ENCODE measurements around the gene RPS5. TPM values are rescaled to one million over a fixed set of nuclear protein-coding genes. Genes with fewer than 3 reads are reported as not detected.

RPS5 gene
- total and polyA plus RNA-seq, 3 donors from 2014 or later, result 437 to 1,004 (median 746) TPM

DNA sequence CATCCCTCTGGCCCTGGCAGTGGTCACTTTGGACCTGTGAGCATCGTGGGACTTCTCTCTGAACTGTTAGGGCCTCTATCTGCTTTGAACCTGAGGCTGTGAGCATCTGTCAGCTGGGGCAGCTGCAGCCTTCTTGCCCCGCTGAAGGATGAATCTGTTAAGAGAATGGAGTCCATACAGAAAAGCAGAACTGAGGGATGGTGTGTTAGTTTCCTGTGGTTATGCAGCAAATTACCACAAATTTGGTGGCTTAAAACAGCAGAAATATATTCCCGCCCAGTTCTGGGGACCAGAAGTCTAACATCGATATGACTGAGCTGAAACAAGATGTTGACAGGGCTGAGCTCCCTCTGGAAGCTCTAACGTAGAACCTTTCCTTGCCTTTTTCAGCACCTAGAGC lies 22.9 kb upstream of the RPS5 start:
- TF ChIP-seq POLR2A (IDR thresholded peaks at IDR 0.05), result no peak
- TF ChIP-seq, protein P1, sequence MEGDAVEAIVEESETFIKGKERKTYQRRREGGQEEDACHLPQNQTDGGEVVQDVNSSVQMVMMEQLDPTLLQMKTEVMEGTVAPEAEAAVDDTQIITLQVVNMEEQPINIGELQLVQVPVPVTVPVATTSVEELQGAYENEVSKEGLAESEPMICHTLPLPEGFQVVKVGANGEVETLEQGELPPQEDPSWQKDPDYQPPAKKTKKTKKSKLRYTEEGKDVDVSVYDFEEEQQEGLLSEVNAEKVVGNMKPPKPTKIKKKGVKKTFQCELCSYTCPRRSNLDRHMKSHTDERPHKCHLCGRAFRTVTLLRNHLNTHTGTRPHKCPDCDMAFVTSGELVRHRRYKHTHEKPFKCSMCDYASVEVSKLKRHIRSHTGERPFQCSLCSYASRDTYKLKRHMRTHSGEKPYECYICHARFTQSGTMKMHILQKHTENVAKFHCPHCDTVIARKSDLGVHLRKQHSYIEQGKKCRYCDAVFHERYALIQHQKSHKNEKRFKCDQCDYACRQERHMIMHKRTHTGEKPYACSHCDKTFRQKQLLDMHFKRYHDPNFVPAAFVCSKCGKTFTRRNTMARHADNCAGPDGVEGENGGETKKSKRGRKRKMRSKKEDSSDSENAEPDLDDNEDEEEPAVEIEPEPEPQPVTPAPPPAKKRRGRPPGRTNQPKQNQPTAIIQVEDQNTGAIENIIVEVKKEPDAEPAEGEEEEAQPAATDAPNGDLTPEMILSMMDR (IDR thresholded peaks at IDR 0.05), result no peak
- DNase-seq, result no peak

DNA sequence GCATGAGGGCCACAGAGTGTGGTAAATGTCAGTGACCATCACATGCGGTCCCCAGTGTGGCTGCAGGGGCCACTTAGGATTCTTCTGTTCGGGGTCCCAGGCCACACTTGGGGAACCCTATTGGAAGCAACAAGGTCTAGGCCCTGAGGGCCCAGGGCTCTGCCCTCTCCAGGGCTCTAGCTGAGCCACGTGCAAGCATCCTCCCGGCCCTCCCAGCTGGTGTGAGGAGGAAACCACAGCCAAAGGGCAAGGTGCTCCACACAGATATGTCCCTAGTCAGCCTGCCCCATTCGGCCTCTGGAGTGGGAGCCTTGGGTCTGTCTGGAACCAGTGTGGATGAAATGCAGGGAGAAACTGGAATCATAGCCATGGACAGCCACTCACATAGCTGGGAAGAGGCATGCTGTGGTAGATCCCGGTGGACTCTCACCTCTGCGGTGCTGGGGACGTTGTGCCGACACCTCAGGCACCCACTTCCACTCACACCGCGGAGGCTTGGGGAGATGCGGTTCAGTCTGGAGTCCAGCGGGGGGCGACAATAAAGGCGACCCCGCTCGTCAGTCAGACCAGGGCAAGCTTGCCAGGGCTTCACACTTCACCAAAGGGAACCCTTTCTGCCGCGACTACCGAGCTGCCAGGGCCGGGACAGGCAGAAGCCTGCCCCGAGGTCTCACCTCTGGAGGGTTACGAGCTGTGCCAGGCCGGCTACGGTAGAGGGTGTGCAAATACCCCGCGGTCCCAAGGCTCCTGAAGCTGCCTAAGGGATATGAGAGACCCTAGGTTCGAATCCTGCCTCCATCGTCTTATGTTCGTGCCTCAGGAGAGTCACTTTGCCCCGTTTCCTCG lies 20.3 kb upstream of the RPS5 start:
- no peaks in the 10 kb centered on the region for H3K27me3 ChIP-seq
- intact Hi-C loops (cut with DNase I; ENCODE audit: low total_unique reads), result no loop called here
- WGBS, 2 donors, result 77 to 83% methylated on average over 19 to 32 of the region's 32 CpGs
- DNase-seq, result no peak
- peak overlapping the region in 1 of 2 donors; percentile 16 for H3K27ac ChIP-seq
- H3K9me3 ChIP-seq, result no peaks in the 10 kb centered on the region
- H3K4me1 ChIP-seq, result no peaks in the 10 kb centered on the region
- H3K4me3 ChIP-seq, result peak overlapping the region in 1 of 2 donors; percentile 48
- TF ChIP-seq POLR2A (IDR thresholded peaks at IDR 0.05), result no peak
- TF ChIP-seq, protein P1 (IDR thresholded peaks at IDR 0.05), result no peak
- no peaks in the 10 kb centered on the region for H3K36me3 ChIP-seq (ENCODE audit: low read depth, missing control alignments)

More for the DNA sequence above, 22.9 kb upstream of the RPS5 start:
- no peaks in the 10 kb centered on the region for H3K36me3 ChIP-seq (ENCODE audit: low read depth, missing control alignments)
- no peak overlapping the region for H3K4me3 ChIP-seq
- H3K4me1 ChIP-seq, result no peaks in the 10 kb centered on the region
- no peak overlapping the region for H3K27ac ChIP-seq
- intact Hi-C loops (cut with DNase I; ENCODE audit: low total_unique reads), result no loop called here
- H3K27me3 ChIP-seq, result no peaks in the 10 kb centered on the region
- H3K9me3 ChIP-seq, result no peaks in the 10 kb centered on the region
- 88 to 90% methylated on average over 3 to 5 of the region's 5 CpGs for WGBS, 2 donors

DNA sequence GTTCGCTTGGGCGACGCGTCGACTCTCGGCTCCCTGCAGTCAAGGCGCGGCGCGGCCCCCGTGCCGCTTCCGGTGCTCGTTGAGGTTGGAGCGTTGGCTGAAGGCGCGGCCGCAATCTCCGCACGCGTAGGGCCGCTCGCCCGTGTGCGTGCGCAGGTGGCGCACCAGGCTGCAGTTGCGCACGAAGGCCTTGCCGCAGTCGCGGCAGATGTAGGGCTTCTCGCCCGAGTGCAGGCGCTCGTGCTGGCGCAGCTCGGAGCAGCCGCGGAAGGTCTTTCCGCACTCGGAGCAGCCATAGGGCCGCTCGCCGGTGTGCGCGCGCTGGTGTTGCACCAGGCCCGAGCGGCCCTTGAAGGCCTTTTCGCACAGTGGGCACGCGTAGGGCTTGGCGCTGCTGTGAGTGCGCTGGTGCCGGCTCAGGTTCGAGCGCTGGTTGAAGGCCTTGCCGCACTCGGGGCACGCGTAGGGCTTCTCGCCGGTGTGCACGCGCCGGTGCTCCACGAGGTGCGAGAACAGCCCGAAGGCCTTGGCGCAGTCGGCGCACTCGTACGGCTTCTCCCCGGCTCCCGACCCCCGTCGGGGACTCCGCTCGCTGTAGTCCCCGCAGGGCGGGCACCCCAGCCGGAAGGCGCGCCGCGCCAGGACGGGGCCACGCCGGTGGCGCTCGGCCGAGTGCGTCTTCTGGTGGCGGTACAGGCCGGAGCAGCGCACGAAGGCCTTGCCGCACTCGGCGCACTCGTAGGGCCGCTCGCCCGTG lies 19.2 kb upstream of the RPS5 start:
- Histone ChIP-seq H3K4me3 (peak overlapping the region; percentile 21 to 48), H3K27me3 (no peaks in the 10 kb centered on the region), H3K9me3 (no peaks in the 10 kb centered on the region), H3K4me1 (peaks cover 6% of the 10 kb centered on the region), H3K27ac (peak overlapping the region in 1 of 2 donors; percentile 16), H3K36me3 (ENCODE audit: low read depth, missing control alignments) (no peaks in the 10 kb centered on the region)
- DNase-seq, result peak; percentile 37
- no peak for TF ChIP-seq POLR2A (IDR thresholded peaks at IDR 0.05)
- TF ChIP-seq, protein P1 (IDR thresholded peaks at IDR 0.05), result no peak
- WGBS, 2 donors, result 63 to 68% methylated on average over 44 to 88 of the region's 106 CpGs
- intact Hi-C loops (cut with DNase I; ENCODE audit: low total_unique reads), result no loop called here

DNA sequence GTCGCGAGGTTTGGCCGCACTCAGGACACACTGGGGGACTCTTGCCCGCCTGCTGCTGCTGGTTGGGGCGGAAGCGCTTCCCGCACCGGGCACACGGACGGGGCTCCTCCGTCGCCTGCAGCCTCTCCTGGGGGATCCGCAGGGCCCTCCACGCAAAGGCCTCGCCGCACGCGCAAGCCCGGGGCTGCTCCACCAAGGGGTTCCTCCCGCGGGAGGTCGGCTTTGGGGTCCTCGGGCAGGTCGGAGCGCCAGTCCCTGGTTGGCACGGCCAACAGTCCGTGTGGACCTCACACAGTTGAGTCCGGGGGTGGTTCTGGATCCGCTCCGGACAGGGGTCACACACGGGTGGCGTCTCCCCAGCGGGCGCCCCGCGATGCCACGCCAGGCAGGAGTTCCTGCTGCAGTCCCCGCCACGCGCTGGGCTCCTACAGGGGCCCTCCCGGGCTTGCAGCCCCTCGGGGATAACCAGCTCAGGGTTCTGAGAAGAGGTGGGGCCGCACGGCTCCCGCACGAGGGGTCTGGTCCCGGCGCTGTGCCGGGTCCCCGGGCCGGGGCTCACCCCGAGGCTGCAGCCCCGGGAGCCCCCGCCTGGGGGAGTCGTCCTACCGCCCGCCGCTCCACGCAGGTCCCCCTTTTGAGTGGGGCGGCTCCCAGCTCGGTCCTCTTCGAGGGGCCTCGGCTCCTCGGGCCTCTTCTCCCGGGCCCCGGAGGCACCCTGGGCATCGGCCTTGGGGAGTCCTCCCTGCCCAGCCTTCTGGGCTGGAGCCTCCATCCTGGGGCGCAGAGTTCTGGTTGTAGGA lies 18.3 kb upstream of the RPS5 start:
- Histone ChIP-seq H3K4me1 (peaks cover 7% of the 10 kb centered on the region), H3K4me3 (peak overlapping the region; percentile 21 to 48), H3K36me3 (ENCODE audit: low read depth, missing control alignments) (no peaks in the 10 kb centered on the region), H3K27me3 (no peaks in the 10 kb centered on the region), H3K27ac (no peak overlapping the region), H3K9me3 (no peaks in the 10 kb centered on the region)
- WGBS, 2 donors, result 60 to 81% methylated on average over 37 to 68 of the region's 68 CpGs
- no peak for DNase-seq
- intact Hi-C loops (cut with DNase I; ENCODE audit: low total_unique reads), result no loop called here
- TF ChIP-seq, protein P1 (IDR thresholded peaks at IDR 0.05), result no peak
- no peak for TF ChIP-seq POLR2A (IDR thresholded peaks at IDR 0.05)

Data from testis (tissue), 3 donors.